ENCODE results near the gene SLC26A6.

- no peak for TF ChIP-seq CTCF (IDR thresholded peaks at IDR 0.05)
- TF ChIP-seq POLR2A (IDR thresholded peaks at IDR 0.05) = no peak
Measured at GRCh38 chr3:48661501-48662144, 26.4 kb upstream of the SLC26A6 start.

Measured in Peyer's patch (tissue), 4 donors.